IMR-90 (cell line): ENCODE data around the gene MSH3. TPM values are rescaled to one million over a fixed set of nuclear protein-coding genes. Genes with fewer than 3 reads are reported as not detected.

ENCODE experiments used
- ATAC-seq: fragments of 200-7000 bp; cut with Tn5 transposase; 2 replicates; pipeline ENCODE4 v1.9.1; 2020; ENCODE audit warnings: low read depth, mild to moderate bottlenecking, moderate library complexity
- BruUV-seq: library from RNA; stranded (reverse); fragments of 400-500 nt; replicated peaks from 2 replicates; lab custom pipeline; 2021; lab: Mats Ljungman, UMichigan
- CTCF ChIA-PET: fragments of 300-600 bp; formaldehyde crosslinking; extraction: SDS; loops from one replicate; lab custom pipeline; 2021; ENCODE audit warnings: antibody characterized with exemption; lab: Yijun Ruan, JAX
- POLR2A ChIA-PET: fragments of 300-600 bp; sonication (Branson Sonifier 250); formaldehyde crosslinking; loops from one replicate; lab custom pipeline; 2022; ENCODE audit warnings: antibody characterized with exemption; ENCODE audit not compliant: unreplicated experiment; lab: Charles Lee
- DNase-seq: peaks from one replicate; pipeline ENCODE4 v3.0.0; 2013
- H2AFZ ChIP-seq: replicated peaks from 2 replicates; pipeline ENCODE3; 2013; ENCODE audit warnings: low read length, mild to moderate bottlenecking; ENCODE audit not compliant: poor library complexity
- H2AK5ac ChIP-seq: 2 replicates; pipeline ENCODE4 v1.6.1; 2013; ENCODE audit warnings: low read depth, low read length, inconsistent platforms
- H2AK9ac ChIP-seq: replicated peaks from 2 replicates; pipeline ENCODE3; 2013; ENCODE audit warnings: mild to moderate bottlenecking, low read depth, low read length, moderate library complexity; ENCODE audit not compliant: poor library complexity
- H2BK120ac ChIP-seq: 2 replicates; pipeline ENCODE4 v1.6.1; 2013; ENCODE audit warnings: low read depth, low read length, inconsistent platforms
- H2BK15ac ChIP-seq: 3 replicates; pipeline ENCODE4 v1.6.1; 2013; ENCODE audit warnings: low read depth, low read length, inconsistent platforms
- H2BK20ac ChIP-seq: 2 replicates; pipeline ENCODE4 v1.6.1; 2013; ENCODE audit warnings: low read depth, mild to moderate bottlenecking, inconsistent platforms, low read length, moderate library complexity
- H2BK5ac ChIP-seq: 2 replicates; pipeline ENCODE4 v1.6.1; 2013; ENCODE audit warnings: mild to moderate bottlenecking, low read depth, low read length, inconsistent platforms; ENCODE audit not compliant: poor library complexity, severe bottlenecking
- H3K14ac ChIP-seq: replicated peaks from 2 replicates; pipeline ENCODE4 v1.6.1; 2013; ENCODE audit warnings: low read depth, low read length, inconsistent platforms
- H3K18ac ChIP-seq: 2 replicates; pipeline ENCODE4 v1.6.1; 2013; ENCODE audit warnings: low read depth, low read length, control low read depth
- H3K23ac ChIP-seq: 2 replicates; pipeline ENCODE4 v1.6.1; 2013; ENCODE audit warnings: low read depth, low read length, inconsistent platforms
- H3K27ac ChIP-seq: 2 replicates; pipeline ENCODE4 v1.5.1; 2013; ENCODE audit warnings: mild to moderate bottlenecking, control low read depth, low read length; ENCODE audit not compliant: insufficient read depth
- H3K27me3 ChIP-seq: 2 replicates; pipeline ENCODE4 v1.6.1; 2013; ENCODE audit warnings: low read length; ENCODE audit not compliant: control insufficient read depth, insufficient read depth
- H3K36me3 ChIP-seq: 2 replicates; pipeline ENCODE4 v1.6.1; 2013; ENCODE audit warnings: low read length, mixed read lengths; ENCODE audit not compliant: control insufficient read depth, insufficient read depth
- H3K4ac ChIP-seq: 2 replicates; pipeline ENCODE4 v1.6.1; 2013; ENCODE audit warnings: low read depth, low read length, inconsistent platforms
- H3K4me1 ChIP-seq: 2 replicates; pipeline ENCODE4 v1.6.1; 2013; ENCODE audit warnings: low read length, mixed read lengths; ENCODE audit not compliant: control insufficient read depth, insufficient read depth
- H3K4me2 ChIP-seq: 2 replicates; pipeline ENCODE4 v1.6.1; 2013; ENCODE audit warnings: low read depth, mild to moderate bottlenecking, control low read depth, low read length, moderate library complexity
- H3K4me3 ChIP-seq: 2 replicates; pipeline ENCODE4 v1.5.1; 2013; ENCODE audit warnings: low read depth, mild to moderate bottlenecking, control low read depth, low read length, moderate library complexity; ENCODE audit not compliant: insufficient read depth
- H3K56ac ChIP-seq: 2 replicates; pipeline ENCODE4 v1.6.1; 2013; ENCODE audit warnings: low read length, inconsistent platforms; ENCODE audit not compliant: insufficient read depth; ENCODE audit errors: extremely low read depth
- H3K79me1 ChIP-seq, 2 experiments: 2 replicates each; pipeline ENCODE4 v1.6.1; 2013; ENCODE audit warnings: low read length in 2 of 2, inconsistent platforms in 1 of 2, low read depth in 1 of 2
- H3K9ac ChIP-seq: 2 replicates; pipeline ENCODE4 v1.6.1; 2013; ENCODE audit warnings: low read depth, low read length, control low read depth
- H3K9me1 ChIP-seq: 2 replicates; pipeline ENCODE4 v1.6.1; 2013; ENCODE audit warnings: low read length, inconsistent platforms; ENCODE audit not compliant: insufficient read depth
- H3K9me3 ChIP-seq: 2 replicates; pipeline ENCODE4 v1.6.1; 2013; ENCODE audit warnings: low read length; ENCODE audit not compliant: control insufficient read depth, insufficient read depth
- H4K20me1 ChIP-seq: 2 replicates; pipeline ENCODE4 v1.6.1; 2013; ENCODE audit warnings: low read length, inconsistent platforms; ENCODE audit not compliant: insufficient read depth
- H4K5ac ChIP-seq: 2 replicates; pipeline ENCODE4 v1.6.1; 2013; ENCODE audit warnings: mild to moderate bottlenecking, low read depth, low read length, control low read depth
- H4K8ac ChIP-seq, 2 experiments: 2 replicates each; pipeline ENCODE4 v1.6.1; 2013; ENCODE audit warnings: low read depth in 2 of 2, low read length in 2 of 2, control low read depth in 1 of 2, inconsistent platforms in 1 of 2
- H4K91ac ChIP-seq: 2 replicates; pipeline ENCODE4 v1.6.1; 2013; ENCODE audit warnings: low read depth, low read length, inconsistent platforms; ENCODE audit not compliant: insufficient read depth
- BHLHE40 ChIP-seq: fragments of 150-350 bp; IDR thresholded peaks from 2 replicates; pipeline ENCODE4 v1.6.1; 2016; ENCODE audit warnings: mild to moderate bottlenecking, low read depth, low read length
- CEBPB ChIP-seq: IDR thresholded peaks from 2 replicates; pipeline ENCODE4 v1.6.1; 2012; ENCODE audit warnings: low read depth, low read length, improper control_type of control experiment
- FOS ChIP-seq: fragments of 150-350 bp; IDR thresholded peaks from 2 replicates; pipeline ENCODE4 v1.6.1; 2016; ENCODE audit warnings: low read depth, low read length
- MAFK ChIP-seq: IDR thresholded peaks from 2 replicates; pipeline ENCODE4 v1.6.1; 2012; ENCODE audit warnings: low read depth, low read length, improper control_type of control experiment
- MAZ ChIP-seq: IDR thresholded peaks from 2 replicates; pipeline ENCODE4 v1.6.1; 2012; ENCODE audit warnings: low read depth, mild to moderate bottlenecking, low read length, improper control_type of control experiment, moderate library complexity, borderline replicate concordance
- MXI1 ChIP-seq: IDR thresholded peaks from 2 replicates; pipeline ENCODE4 v1.6.1; 2012; ENCODE audit warnings: low read depth, mild to moderate bottlenecking, low read length, moderate library complexity, borderline replicate concordance
- POLR2A ChIP-seq: IDR thresholded peaks from 2 replicates; pipeline ENCODE4 v1.6.1; 2012; ENCODE audit warnings: mild to moderate bottlenecking, low read depth, low read length
- RAD21 ChIP-seq: IDR thresholded peaks from 2 replicates; pipeline ENCODE4 v1.6.1; 2012; ENCODE audit warnings: low read length, improper control_type of control experiment
- RCOR1 ChIP-seq: IDR thresholded peaks from 2 replicates; pipeline ENCODE4 v1.6.1; 2012; ENCODE audit warnings: mild to moderate bottlenecking, low read length, improper control_type of control experiment; ENCODE audit not compliant: insufficient replicate concordance
- RFX5 ChIP-seq: IDR thresholded peaks from 2 replicates; pipeline ENCODE4 v1.8.0; 2012; ENCODE audit warnings: low read depth, mild to moderate bottlenecking, low read length, moderate library complexity
- SMC3 ChIP-seq: fragments of 150-350 bp; IDR thresholded peaks from 2 replicates; pipeline ENCODE4 v1.6.1; 2016; ENCODE audit warnings: low read depth, mild to moderate bottlenecking, antibody characterized with exemption, low read length, moderate library complexity
- WGBS, 2 experiments: methylation state at CpG; one replicate each; pipeline versions ENCODE4 v1.1.5 to v1.1.7; 2013; ENCODE audit warnings: missing lambda C conversion rate in 2 of 2; ENCODE audit not compliant: insufficient read length in 1 of 2; ENCODE audit errors: extremely low coverage in 2 of 2; 5-methylcytosine and 5-hydroxymethylcytosine counted together
- dilution Hi-C: fragments of 300-500 bp; cut with HindIII; formaldehyde crosslinking; loops from one replicate; pipeline ENCODE4 v1.14.3; 2018; ENCODE audit warnings: low sequenced_read_pairs; ENCODE audit not compliant: unreplicated experiment
- in situ Hi-C: fragments of 300-500 bp; cut with MboI; formaldehyde crosslinking; loops from 3 replicates; pipeline ENCODE4 v1.14.3; 2019; ENCODE audit warnings: low sequenced_read_pairs, inconsistent platforms, mixed read lengths
- intact Hi-C: fragments of 100-400 bp; cut with micrococcal nuclease; formaldehyde crosslinking; loops from 2 replicates; pipeline ENCODE4 v1.10.0; 2022
- polyA plus RNA-seq, 3 experiments: library from polyadenylated mRNA; depleted of rRNA; stranded (reverse); fragments of >200 nt; gene quantifications; 2 replicates each; pipeline ENCODE4 v1.2.3, GENCODE V29; 2012; ENCODE audit warnings: low replicate concordance in 1 of 3
- total RNA-seq: library from RNA; depleted of rRNA; stranded (reverse); fragments of >200 nt; gene quantifications from 2 replicates; pipeline ENCODE4 v1.2.3, GENCODE V29; 2012
- TF ChIP-seq, protein P1 (sequence below): conservative IDR thresholded peaks from 2 replicates; pipeline ENCODE4 v1.5.1; 2012; ENCODE audit warnings: mild to moderate bottlenecking, low read depth, low read length, improper control_type of control experiment
- TF ChIP-seq, protein P2 (sequence below): fragments of 150-350 bp; IDR thresholded peaks from 2 replicates; pipeline ENCODE4 v1.6.1; 2016; ENCODE audit warnings: low read depth, mild to moderate bottlenecking, low read length, moderate library complexity, borderline replicate concordance
- TF ChIP-seq, protein P3 (sequence below): fragments of 150-350 bp; IDR thresholded peaks from 2 replicates; pipeline ENCODE4 v1.6.1; 2017; ENCODE audit warnings: mild to moderate bottlenecking, antibody characterized with exemption, low read length, low read depth

The MSH3 gene
- total and polyA plus RNA-seq, 2 of the 4 experiments (the other 2 are of a cell fraction) = 4.6 to 13.3 TPM

DNA sequence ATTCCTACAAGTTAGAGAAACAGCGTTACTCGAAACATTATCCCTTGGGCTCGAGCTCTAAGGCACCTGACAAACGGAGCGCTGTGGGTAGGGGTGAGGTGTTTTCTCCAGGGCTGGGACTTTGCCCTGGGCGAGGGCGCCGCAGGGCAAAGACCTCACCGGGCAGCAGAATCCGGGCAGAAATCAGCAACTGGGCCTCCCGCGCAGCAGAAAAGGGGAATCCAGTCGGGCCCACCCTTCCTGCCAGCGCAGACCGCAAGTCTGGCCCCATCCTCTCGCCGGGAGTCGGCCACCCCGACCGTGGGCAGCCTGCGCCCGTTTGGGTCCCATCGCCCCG lies 430 bp upstream of the MSH3 start:
- no peak for ATAC-seq
- Histone ChIP-seq H3K9me3 (no peaks in the 10 kb centered on the region), H2BK20ac (no peak overlapping the region), H3K4ac (no peak overlapping the region), H4K91ac (no peak overlapping the region; the same call in 1 of the 2 replicates), H4K8ac (no peak overlapping the region; a peak in 1 of 4 replicates), H3K4me3 (peak overlapping the region; percentile 100), H3K4me1 (peaks cover 6% of the 10 kb centered on the region), H2AFZ (peak overlapping the region; percentile 83), H3K79me1 (peaks cover 3 to 34% of the 10 kb centered on the region in 2 experiments; a peak in 3 of 4 replicates), H3K9ac (peak overlapping the region; percentile 81; the same call in 1 of the 2 replicates), H3K14ac (peak overlapping the region; percentile 8; the same call in 1 of the 2 replicates), H4K20me1 (peaks cover 12% of the 10 kb centered on the region), H2BK120ac (no peak overlapping the region), H3K27ac (peak overlapping the region; percentile 34; the same call in 1 of the 2 replicates), H2BK15ac (no peak overlapping the region), H3K23ac (peak overlapping the region; percentile 77; the same call in 1 of the 2 replicates), H3K9me1 (no peaks in the 10 kb centered on the region), H2AK9ac (no peak overlapping the region), H3K36me3 (peaks cover 1% of the 10 kb centered on the region; the same call in 1 of the 2 replicates), H3K27me3 (no peaks in the 10 kb centered on the region), H4K5ac (no peak overlapping the region), H3K56ac (peak overlapping the region; percentile 56; the same call in 1 of the 2 replicates), H2BK5ac (no peak overlapping the region), H2AK5ac (no peak overlapping the region), H3K4me2 (peak overlapping the region; percentile 93), H3K18ac (no peak overlapping the region)
- DNase-seq = no peak
- BruUV-seq = TSS peak; percentile 38
- TF ChIP-seq, protein P1, sequence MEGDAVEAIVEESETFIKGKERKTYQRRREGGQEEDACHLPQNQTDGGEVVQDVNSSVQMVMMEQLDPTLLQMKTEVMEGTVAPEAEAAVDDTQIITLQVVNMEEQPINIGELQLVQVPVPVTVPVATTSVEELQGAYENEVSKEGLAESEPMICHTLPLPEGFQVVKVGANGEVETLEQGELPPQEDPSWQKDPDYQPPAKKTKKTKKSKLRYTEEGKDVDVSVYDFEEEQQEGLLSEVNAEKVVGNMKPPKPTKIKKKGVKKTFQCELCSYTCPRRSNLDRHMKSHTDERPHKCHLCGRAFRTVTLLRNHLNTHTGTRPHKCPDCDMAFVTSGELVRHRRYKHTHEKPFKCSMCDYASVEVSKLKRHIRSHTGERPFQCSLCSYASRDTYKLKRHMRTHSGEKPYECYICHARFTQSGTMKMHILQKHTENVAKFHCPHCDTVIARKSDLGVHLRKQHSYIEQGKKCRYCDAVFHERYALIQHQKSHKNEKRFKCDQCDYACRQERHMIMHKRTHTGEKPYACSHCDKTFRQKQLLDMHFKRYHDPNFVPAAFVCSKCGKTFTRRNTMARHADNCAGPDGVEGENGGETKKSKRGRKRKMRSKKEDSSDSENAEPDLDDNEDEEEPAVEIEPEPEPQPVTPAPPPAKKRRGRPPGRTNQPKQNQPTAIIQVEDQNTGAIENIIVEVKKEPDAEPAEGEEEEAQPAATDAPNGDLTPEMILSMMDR = no peak
- TF ChIP-seq MAZ = no peak
- TF ChIP-seq RAD21 = no peak
- TF ChIP-seq BHLHE40 = no peak
- TF ChIP-seq, protein P2, sequence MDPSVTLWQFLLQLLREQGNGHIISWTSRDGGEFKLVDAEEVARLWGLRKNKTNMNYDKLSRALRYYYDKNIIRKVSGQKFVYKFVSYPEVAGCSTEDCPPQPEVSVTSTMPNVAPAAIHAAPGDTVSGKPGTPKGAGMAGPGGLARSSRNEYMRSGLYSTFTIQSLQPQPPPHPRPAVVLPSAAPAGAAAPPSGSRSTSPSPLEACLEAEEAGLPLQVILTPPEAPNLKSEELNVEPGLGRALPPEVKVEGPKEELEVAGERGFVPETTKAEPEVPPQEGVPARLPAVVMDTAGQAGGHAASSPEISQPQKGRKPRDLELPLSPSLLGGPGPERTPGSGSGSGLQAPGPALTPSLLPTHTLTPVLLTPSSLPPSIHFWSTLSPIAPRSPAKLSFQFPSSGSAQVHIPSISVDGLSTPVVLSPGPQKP = no peak
- no peak for TF ChIP-seq RCOR1
- TF ChIP-seq MAFK = no peak
- no peak for TF ChIP-seq MXI1
- no peak for TF ChIP-seq RFX5
- TF ChIP-seq, protein P3, sequence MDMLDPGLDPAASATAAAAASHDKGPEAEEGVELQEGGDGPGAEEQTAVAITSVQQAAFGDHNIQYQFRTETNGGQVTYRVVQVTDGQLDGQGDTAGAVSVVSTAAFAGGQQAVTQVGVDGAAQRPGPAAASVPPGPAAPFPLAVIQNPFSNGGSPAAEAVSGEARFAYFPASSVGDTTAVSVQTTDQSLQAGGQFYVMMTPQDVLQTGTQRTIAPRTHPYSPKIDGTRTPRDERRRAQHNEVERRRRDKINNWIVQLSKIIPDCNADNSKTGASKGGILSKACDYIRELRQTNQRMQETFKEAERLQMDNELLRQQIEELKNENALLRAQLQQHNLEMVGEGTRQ = no peak
- no peak for TF ChIP-seq CEBPB
- no peak for TF ChIP-seq FOS
- TF ChIP-seq SMC3 = no peak
- TF ChIP-seq POLR2A = no peak
- dilution Hi-C loops (no loop called here), intact Hi-C loops (no loop called here), in situ Hi-C loops (no loop called here)
- ChIA-PET POLR2A (no interaction called here), CTCF (no interaction called here)
- 1% methylated on average over 8 of the region's 24 CpGs; no CpG with 5 or more reads in 1 of the 2 experiments for WGBS, 2 experiments
